Brain microvascular endothelial cell (primary cell): ENCODE data around the gene ZNF423.

Experiments used
- DNase-seq: peaks from one replicate; pipeline ENCODE4 v3.0.0-alpha.2; 2020
- H3K27ac ChIP-seq: fragments of 250-450 bp; sonication (Bioruptor Pico); 2 replicates; pipeline ENCODE4 v1.5.1; 2020; ENCODE audit warnings: mild to moderate bottlenecking, moderate library complexity
- H3K27me3 ChIP-seq: fragments of 250-450 bp; sonication (Bioruptor Pico); replicated peaks from 2 replicates; pipeline ENCODE4 v1.5.1; 2020; ENCODE audit warnings: mild to moderate bottlenecking
- H3K36me3 ChIP-seq: fragments of 250-450 bp; sonication (Bioruptor Pico); replicated peaks from 2 replicates; pipeline ENCODE4 v1.5.1; 2020; ENCODE audit warnings: mild to moderate bottlenecking
- H3K4me3 ChIP-seq: 2 replicates; pipeline ENCODE4 v1.5.1; 2011; ENCODE audit warnings: low read depth, mild to moderate bottlenecking, control low read depth, low read length, moderate library complexity
- in situ Hi-C: cut with HindIII; loops from 2 replicates; pipeline ENCODE4 v1.10.0; 2017; ENCODE audit warnings: low sequenced_read_pairs, low pct_ligation_motif_present
- TF ChIP-seq, protein P1 (sequence below): IDR thresholded peaks from 2 replicates; pipeline ENCODE4 v1.5.1; 2011; ENCODE audit warnings: low read depth, mild to moderate bottlenecking, moderate library complexity, low read length, control low read depth, inconsistent platforms; ENCODE audit errors: missing control alignments

The ZNF423 gene

DNA sequence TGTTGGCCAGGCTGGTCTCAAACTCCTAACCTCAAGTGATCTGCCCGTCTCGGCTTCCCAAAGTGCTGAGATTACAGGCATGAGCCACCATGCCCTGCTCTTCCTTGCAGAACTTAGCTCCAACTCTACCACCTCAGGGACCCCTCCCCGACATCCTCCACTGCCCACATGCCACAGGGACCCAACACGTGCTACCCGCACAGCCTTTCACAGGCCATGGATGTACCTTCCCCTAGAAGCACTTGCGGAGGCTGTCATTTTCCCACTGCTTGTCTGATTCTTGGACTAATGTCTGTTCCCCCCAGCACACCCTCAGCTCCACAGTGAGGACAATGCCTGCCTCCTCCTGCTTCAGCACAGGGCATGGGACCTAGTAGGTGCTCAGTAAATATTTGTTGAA, 147.4 kb downstream of the ZNF423 start:
- Histone ChIP-seq H3K4me3 (no peak overlapping the region), H3K36me3 (no peaks in the 10 kb centered on the region), H3K27me3 (no peaks in the 10 kb centered on the region), H3K27ac (no peak overlapping the region)
- DNase-seq, result no peak
- in situ Hi-C loops, result no loop called here
- TF ChIP-seq, protein P1, sequence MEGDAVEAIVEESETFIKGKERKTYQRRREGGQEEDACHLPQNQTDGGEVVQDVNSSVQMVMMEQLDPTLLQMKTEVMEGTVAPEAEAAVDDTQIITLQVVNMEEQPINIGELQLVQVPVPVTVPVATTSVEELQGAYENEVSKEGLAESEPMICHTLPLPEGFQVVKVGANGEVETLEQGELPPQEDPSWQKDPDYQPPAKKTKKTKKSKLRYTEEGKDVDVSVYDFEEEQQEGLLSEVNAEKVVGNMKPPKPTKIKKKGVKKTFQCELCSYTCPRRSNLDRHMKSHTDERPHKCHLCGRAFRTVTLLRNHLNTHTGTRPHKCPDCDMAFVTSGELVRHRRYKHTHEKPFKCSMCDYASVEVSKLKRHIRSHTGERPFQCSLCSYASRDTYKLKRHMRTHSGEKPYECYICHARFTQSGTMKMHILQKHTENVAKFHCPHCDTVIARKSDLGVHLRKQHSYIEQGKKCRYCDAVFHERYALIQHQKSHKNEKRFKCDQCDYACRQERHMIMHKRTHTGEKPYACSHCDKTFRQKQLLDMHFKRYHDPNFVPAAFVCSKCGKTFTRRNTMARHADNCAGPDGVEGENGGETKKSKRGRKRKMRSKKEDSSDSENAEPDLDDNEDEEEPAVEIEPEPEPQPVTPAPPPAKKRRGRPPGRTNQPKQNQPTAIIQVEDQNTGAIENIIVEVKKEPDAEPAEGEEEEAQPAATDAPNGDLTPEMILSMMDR, result no peak

DNA sequence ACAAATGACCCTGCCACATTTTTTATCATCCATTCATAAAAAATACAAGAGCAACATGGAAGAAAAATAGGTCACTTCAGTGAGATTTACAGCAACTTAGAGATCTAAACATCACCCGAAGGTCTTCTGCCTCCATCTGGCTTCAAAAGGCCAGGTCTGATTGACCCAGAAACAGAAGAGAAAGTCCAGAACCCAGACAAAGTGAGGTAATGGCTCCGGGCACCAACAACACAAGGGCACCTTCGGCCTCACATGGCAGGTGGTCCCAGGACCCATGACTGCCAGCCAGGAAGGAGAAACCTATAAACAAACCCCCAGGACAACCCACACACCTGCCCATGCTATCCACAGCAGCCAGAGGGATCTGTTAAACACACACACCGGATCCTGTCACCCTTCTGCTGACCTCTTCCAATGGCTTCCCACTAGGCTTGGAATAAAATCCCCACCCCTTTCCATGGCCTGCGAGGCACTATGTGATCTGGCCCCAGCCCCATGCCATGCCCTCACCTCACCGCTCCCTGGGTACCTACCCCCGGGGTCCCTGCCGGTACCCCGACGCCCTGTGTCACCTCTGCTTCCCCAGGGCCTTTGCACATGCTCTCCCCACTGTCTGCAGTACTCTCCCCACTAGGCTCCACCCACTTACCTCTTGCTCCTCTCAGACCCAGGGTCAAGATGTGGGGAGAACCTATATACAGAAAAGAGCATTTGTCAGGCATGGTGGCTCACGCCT, 149.1 kb downstream of the ZNF423 start:
- TF ChIP-seq, protein P1, result no peak
- no peak for DNase-seq
- in situ Hi-C loops, result no loop called here

DNA sequence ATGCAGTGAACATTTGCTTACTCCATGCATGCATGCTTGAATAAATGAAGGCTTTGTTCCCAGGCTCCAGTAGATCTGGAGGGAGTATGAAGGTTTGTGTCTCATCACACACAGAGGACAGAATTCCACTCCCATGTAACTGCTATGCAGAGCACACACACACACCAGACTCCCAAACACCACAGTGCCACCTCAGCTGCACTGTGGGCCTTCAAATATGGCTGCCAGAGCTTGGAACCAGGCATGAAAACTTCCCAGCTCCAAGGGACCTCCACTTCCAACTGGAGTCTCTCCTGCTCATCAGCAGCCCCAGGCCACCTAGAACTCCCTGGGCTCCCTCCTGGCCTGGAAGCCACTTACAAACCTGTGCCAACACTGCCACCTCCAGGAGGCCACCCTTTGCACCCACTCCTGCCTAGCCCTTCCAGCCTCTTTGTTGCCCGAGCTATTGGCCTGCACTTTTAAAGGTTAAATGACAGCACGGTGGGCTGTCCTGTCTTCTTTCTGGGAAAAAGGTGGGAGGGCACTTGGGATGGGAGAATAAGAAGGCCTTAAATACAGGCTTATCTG, 151.2 kb downstream of the ZNF423 start:
- in situ Hi-C loops, result no loop called here
- no peaks in the 10 kb centered on the region for H3K36me3 ChIP-seq
- TF ChIP-seq, protein P1, result peak; percentile 45
- DNase-seq, result no peak
- H3K4me3 ChIP-seq, result no peak overlapping the region
- no peaks in the 10 kb centered on the region for H3K27me3 ChIP-seq
- no peak overlapping the region for H3K27ac ChIP-seq

More for the DNA sequence above, 149.1 kb downstream of the ZNF423 start:
- Histone ChIP-seq H3K36me3 (no peaks in the 10 kb centered on the region), H3K4me3 (no peak overlapping the region), H3K27ac (no peak overlapping the region), H3K27me3 (no peaks in the 10 kb centered on the region)

DNA sequence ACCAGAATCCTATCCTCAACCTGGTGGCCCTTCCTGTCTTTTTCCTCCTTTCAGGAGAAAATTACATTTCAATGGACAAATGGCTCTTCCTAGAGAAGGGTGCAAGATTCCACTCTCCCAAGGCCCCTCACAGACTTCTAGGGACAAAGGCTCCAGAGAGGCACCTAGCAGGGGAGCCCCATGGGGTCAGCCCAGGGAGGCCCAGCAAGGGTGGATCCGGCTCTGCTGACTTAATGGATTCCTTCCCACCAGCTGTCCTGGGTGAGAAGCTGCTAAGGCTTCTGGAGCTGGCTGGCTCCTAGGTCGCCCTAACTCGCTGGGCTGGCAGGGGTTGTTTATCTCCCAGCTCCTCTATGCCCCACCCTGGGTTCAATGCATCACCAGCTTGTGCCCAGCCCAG, 152.4 kb downstream of the ZNF423 start:
- in situ Hi-C loops, result no loop called here
- DNase-seq, result no peak
- H3K36me3 ChIP-seq, result no peaks in the 10 kb centered on the region
- TF ChIP-seq, protein P1, result no peak
- no peak overlapping the region for H3K27ac ChIP-seq
- H3K4me3 ChIP-seq, result no peak overlapping the region
- no peaks in the 10 kb centered on the region for H3K27me3 ChIP-seq

DNA sequence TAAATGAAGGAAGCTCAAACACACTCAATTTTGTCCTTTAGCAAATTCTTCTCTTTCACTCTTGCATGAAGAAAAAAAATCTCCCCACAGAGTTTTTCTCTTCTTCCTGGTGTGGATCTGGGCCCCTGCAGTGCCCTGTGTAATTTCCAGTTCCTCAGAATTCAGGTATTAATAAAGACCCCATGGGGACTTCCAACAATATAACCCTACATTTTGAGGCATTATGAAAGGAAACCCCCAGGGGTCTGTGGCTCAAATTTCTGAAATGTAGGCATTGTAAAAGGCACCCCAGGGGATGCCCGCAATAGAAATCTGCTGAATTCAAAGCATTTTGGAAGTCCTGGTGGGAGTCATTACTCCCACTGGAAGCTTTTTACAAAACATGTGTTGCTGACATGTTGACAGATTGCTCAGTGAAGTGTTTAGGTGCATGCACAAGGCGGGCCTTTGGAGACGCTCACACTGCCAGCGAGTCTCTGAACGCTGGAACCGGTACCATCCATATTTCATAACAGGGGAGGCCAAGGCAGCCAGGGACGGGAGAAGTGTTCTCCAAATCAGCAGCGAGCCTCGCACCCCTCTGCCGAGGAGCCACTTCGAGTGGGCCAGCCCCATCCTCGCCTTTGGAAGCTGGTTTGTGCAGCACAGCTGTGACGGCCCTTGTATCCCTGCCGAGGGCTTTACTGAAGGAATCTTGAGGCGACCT, 154.0 kb downstream of the ZNF423 start:
- TF ChIP-seq, protein P1, result no peak
- no peak for DNase-seq
- in situ Hi-C loops, result no loop called here
- H3K4me3 ChIP-seq, result no peak overlapping the region
- no peak overlapping the region for H3K27ac ChIP-seq
- H3K27me3 ChIP-seq, result no peaks in the 10 kb centered on the region
- no peaks in the 10 kb centered on the region for H3K36me3 ChIP-seq
